Measurements from ENCODE around the gene TSPO. TPM values are rescaled to one million over a fixed set of nuclear protein-coding genes. Genes with fewer than 3 reads are reported as not detected.

TSPO gene
- total and polyA plus RNA-seq, 2 of the 8 experiments (the other 6 are each of a cell fraction or from before 2014, with no cell fraction given), result 19.9 to 51.5 TPM

DNA sequence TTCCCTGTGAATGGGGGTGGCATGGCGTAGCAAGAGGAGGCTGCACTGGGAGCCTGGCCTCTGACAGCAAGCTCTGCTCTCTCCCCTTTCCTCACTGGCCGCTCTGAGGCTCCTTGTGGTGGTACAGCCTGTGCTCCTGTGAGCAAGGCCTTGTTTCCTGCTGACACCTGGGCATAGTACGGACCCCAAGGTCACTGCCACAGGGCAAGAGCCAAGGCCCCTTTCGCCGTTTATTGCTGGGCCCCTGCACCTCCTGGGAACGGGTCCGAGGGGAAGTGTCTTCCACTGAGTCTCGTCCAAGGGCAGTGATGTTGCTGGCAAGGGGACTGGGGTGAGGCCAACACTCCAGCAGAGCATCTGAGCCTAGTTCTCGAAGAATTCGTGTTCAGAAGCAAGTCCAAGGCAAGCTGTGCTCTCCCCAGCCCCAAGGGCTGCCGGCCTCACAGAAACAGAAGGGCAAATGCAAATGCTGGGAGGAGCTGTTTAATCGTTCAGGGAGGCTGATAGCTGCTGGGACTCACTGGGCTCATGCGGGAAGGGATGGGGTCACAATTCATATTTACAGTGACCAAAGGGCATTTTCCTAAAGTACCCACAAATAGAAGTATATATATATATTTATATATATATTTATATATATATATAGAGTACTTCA, 51.5 kb downstream of the TSPO start (continued):
- TF ChIP-seq CHD2 (IDR thresholded peaks at IDR 0.05; ENCODE audit: low read length) (no peak), EZH2 (IDR thresholded peaks at IDR 0.05; ENCODE audit: low read depth, low read length, severe bottlenecking) (no peak), RNF2 (IDR thresholded peaks at IDR 0.05; ENCODE audit: borderline replicate concordance, low read depth, low read length, missing control alignments, poor library complexity, severe bottlenecking) (no peak), JUN (IDR thresholded peaks at IDR 0.05; ENCODE audit: low read depth, low read length) (no peak), POLR2AphosphoS5 (IDR thresholded peaks at IDR 0.05; ENCODE audit: low read depth, low read length) (no peak)

All from H1 (cell line).